ENCODE measurements around the gene OLFM4. TPM values are rescaled to one million over a fixed set of nuclear protein-coding genes. Genes with fewer than 3 reads are reported as not detected.

The OLFM4 gene
- total RNA-seq, 1 donor from 2014 or later: not detected

DNA sequence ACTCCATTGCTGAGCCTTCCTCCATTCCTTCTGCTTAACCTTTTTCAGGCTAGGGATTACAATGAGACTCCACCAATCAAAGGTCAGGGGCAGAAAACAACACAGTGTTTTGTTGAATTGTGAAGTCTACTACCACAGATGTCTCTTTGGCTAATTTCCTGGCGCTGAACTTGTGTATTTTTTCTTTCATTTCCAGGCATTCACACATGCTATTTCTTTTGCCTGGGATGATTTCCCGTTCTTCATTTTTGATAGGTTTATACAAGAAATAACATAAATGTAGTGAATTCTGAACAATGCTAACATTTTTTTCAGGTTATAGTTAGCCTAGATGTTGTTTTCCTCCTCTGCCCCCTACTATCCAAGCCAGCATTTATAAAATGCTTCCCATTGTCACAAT is 64.3 kb downstream of the OLFM4 start:
- FAIRE-seq: no peak
- no peaks in the 10 kb centered on the region for H3K27me3 Mint-ChIP-seq (ENCODE audit: low read depth, unreplicated experiment)
- no peak overlapping the region for H3K4me2 ChIP-seq (ENCODE audit: low read length)
- H3K79me2 ChIP-seq (ENCODE audit: insufficient read depth, low read length): no peaks in the 10 kb centered on the region
- H4K20me1 ChIP-seq (ENCODE audit: insufficient read depth, low read length): no peaks in the 10 kb centered on the region
- no peaks in the 10 kb centered on the region for H3K9me3 ChIP-seq (ENCODE audit: insufficient read depth, low read depth, low read length)
- H3K4me1 ChIP-seq (ENCODE audit: insufficient read depth, low read length): no peaks in the 10 kb centered on the region
- peaks cover 5% of the 10 kb centered on the region for H3K4me1 Mint-ChIP-seq (ENCODE audit: low read depth, unreplicated experiment)
- TF ChIP-seq, protein P1, sequence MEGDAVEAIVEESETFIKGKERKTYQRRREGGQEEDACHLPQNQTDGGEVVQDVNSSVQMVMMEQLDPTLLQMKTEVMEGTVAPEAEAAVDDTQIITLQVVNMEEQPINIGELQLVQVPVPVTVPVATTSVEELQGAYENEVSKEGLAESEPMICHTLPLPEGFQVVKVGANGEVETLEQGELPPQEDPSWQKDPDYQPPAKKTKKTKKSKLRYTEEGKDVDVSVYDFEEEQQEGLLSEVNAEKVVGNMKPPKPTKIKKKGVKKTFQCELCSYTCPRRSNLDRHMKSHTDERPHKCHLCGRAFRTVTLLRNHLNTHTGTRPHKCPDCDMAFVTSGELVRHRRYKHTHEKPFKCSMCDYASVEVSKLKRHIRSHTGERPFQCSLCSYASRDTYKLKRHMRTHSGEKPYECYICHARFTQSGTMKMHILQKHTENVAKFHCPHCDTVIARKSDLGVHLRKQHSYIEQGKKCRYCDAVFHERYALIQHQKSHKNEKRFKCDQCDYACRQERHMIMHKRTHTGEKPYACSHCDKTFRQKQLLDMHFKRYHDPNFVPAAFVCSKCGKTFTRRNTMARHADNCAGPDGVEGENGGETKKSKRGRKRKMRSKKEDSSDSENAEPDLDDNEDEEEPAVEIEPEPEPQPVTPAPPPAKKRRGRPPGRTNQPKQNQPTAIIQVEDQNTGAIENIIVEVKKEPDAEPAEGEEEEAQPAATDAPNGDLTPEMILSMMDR (IDR thresholded peaks at IDR 0.05; ENCODE audit: insufficient read depth, low read depth, low read length): no peak
- TF ChIP-seq EZH2 (IDR thresholded peaks at IDR 0.05; ENCODE audit: insufficient read depth, low read length): no peak
- no peak overlapping the region for H3K27ac Mint-ChIP-seq (ENCODE audit: unreplicated experiment)
- no peak overlapping the region for H2AFZ ChIP-seq (ENCODE audit: low read depth, low read length)
- no peak overlapping the region for H3K4me3 Mint-ChIP-seq (ENCODE audit: unreplicated experiment)
- H3K27me3 ChIP-seq (ENCODE audit: insufficient read depth, low read length): no peaks in the 10 kb centered on the region
- H3K36me3 ChIP-seq (ENCODE audit: insufficient read depth, low read length): no peaks in the 10 kb centered on the region
- no peak for DNase-seq (ENCODE audit: low read depth)
- H3K9me3 Mint-ChIP-seq (ENCODE audit: unreplicated experiment): peaks cover 6% of the 10 kb centered on the region
- no peak overlapping the region for H3K4me3 ChIP-seq (ENCODE audit: insufficient read depth, low read depth, low read length)
- no peak overlapping the region for H3K27ac ChIP-seq (ENCODE audit: low read depth, low read length)
- H3K9ac ChIP-seq (ENCODE audit: low read length): no peak overlapping the region
- no peaks in the 10 kb centered on the region for H3K36me3 Mint-ChIP-seq (ENCODE audit: low read depth, unreplicated experiment)

DNA sequence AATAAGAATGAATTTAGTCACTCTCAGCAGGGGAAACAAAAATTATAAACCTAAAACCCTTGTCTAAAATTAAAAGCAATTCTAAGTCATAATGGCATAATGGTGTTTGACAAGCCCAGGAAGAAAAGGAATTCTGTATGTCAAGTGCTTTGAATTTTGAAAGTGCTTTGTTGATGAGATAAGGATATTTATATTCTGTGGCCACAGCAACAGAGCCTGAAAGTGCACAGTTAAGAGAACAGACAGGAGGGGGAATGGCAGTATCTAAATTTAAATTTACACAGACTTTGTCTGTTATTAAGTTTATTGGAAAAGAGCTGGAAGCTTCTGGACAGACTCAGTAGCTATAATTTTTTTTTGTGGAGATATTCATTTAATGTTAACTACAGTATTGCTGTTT is 69.8 kb downstream of the OLFM4 start:
- H3K27ac ChIP-seq (ENCODE audit: low read depth, low read length): no peak overlapping the region
- Mint-ChIP-seq H3K27ac (ENCODE audit: unreplicated experiment) (no peak overlapping the region), H3K9me3 (ENCODE audit: unreplicated experiment) (no peaks in the 10 kb centered on the region), H3K4me3 (ENCODE audit: unreplicated experiment) (no peak overlapping the region), H3K4me1 (ENCODE audit: low read depth, unreplicated experiment) (peaks cover 6% of the 10 kb centered on the region), H3K36me3 (ENCODE audit: low read depth, unreplicated experiment) (no peaks in the 10 kb centered on the region), H3K27me3 (ENCODE audit: low read depth, unreplicated experiment) (no peaks in the 10 kb centered on the region)
- no peak for TF ChIP-seq EZH2 (IDR thresholded peaks at IDR 0.05; ENCODE audit: insufficient read depth, low read length)
- TF ChIP-seq, protein P1 (IDR thresholded peaks at IDR 0.05; ENCODE audit: insufficient read depth, low read depth, low read length): no peak
- H3K4me3 ChIP-seq (ENCODE audit: insufficient read depth, low read depth, low read length): no peak overlapping the region
- no peaks in the 10 kb centered on the region for H3K36me3 ChIP-seq (ENCODE audit: insufficient read depth, low read length)
- H3K79me2 ChIP-seq (ENCODE audit: insufficient read depth, low read length): no peaks in the 10 kb centered on the region
- no peaks in the 10 kb centered on the region for H4K20me1 ChIP-seq (ENCODE audit: insufficient read depth, low read length)
- no peak for FAIRE-seq
- no peak for DNase-seq (ENCODE audit: low read depth)
- H2AFZ ChIP-seq (ENCODE audit: low read depth, low read length): no peak overlapping the region
- H3K9ac ChIP-seq (ENCODE audit: low read length): no peak overlapping the region
- H3K27me3 ChIP-seq (ENCODE audit: insufficient read depth, low read length): no peaks in the 10 kb centered on the region
- H3K4me2 ChIP-seq (ENCODE audit: low read length): no peak overlapping the region
- no peaks in the 10 kb centered on the region for H3K9me3 ChIP-seq (ENCODE audit: insufficient read depth, low read depth, low read length)
- H3K4me1 ChIP-seq (ENCODE audit: insufficient read depth, low read length): no peaks in the 10 kb centered on the region

- no peaks in the 10 kb centered on the region for H3K4me1 ChIP-seq (ENCODE audit: insufficient read depth, low read length)
- Mint-ChIP-seq H3K4me3 (ENCODE audit: unreplicated experiment) (no peak overlapping the region), H3K27me3 (ENCODE audit: low read depth, unreplicated experiment) (no peaks in the 10 kb centered on the region), H3K4me1 (ENCODE audit: low read depth, unreplicated experiment) (peaks cover 6% of the 10 kb centered on the region), H3K36me3 (ENCODE audit: low read depth, unreplicated experiment) (no peaks in the 10 kb centered on the region), H3K9me3 (ENCODE audit: unreplicated experiment) (peaks cover 1% of the 10 kb centered on the region), H3K27ac (ENCODE audit: unreplicated experiment) (no peak overlapping the region)
- H3K4me3 ChIP-seq (ENCODE audit: insufficient read depth, low read depth, low read length): no peak overlapping the region
- no peak overlapping the region for H2AFZ ChIP-seq (ENCODE audit: low read depth, low read length)
- H3K36me3 ChIP-seq (ENCODE audit: insufficient read depth, low read length): no peaks in the 10 kb centered on the region
- no peaks in the 10 kb centered on the region for H3K79me2 ChIP-seq (ENCODE audit: insufficient read depth, low read length)
- H3K9me3 ChIP-seq (ENCODE audit: insufficient read depth, low read depth, low read length): no peaks in the 10 kb centered on the region
- no peak for FAIRE-seq
- H4K20me1 ChIP-seq (ENCODE audit: insufficient read depth, low read length): no peaks in the 10 kb centered on the region
- H3K9ac ChIP-seq (ENCODE audit: low read length): no peak overlapping the region
- no peak overlapping the region for H3K4me2 ChIP-seq (ENCODE audit: low read length)
- H3K27ac ChIP-seq (ENCODE audit: low read depth, low read length): no peak overlapping the region
- no peak for DNase-seq (ENCODE audit: low read depth)
- H3K27me3 ChIP-seq (ENCODE audit: insufficient read depth, low read length): no peaks in the 10 kb centered on the region
- no peak for TF ChIP-seq EZH2 (IDR thresholded peaks at IDR 0.05; ENCODE audit: insufficient read depth, low read length)
- TF ChIP-seq, protein P1 (IDR thresholded peaks at IDR 0.05; ENCODE audit: insufficient read depth, low read depth, low read length): no peak
Measured at GRCh38 chr13:53100394-53101063, 71.9 kb downstream of the OLFM4 start.
